H1 (cell line): ENCODE results near the gene FAM161A. TPM values are rescaled to one million over a fixed set of nuclear protein-coding genes. Genes with fewer than 3 reads are reported as not detected.

ENCODE experiments used
- CTCF ChIA-PET: fragments of 300-600 bp; sonication (Branson Sonifier 250); formaldehyde crosslinking; loops from one replicate; lab custom pipeline; 2021; ENCODE audit not compliant: partially characterized antibody; lab: Charles Lee
- POLR2A ChIA-PET: fragments of 300-600 bp; sonication (Branson Sonifier 250); formaldehyde crosslinking; loops from one replicate; lab custom pipeline; 2021; ENCODE audit warnings: inconsistent platforms; ENCODE audit not compliant: partially characterized antibody; lab: Charles Lee
- DNase-seq, 2 experiments: peaks; one replicate each; pipeline versions ENCODE4 v3.0.0 to v3.0.0-alpha.2; 2010 to 2022; ENCODE audit warnings: low spot score in 2 of 2, low read depth in 1 of 2, mixed read lengths in 1 of 2
- FAIRE-seq: peaks from 2 replicates; lab custom pipeline; 2011; peaks lifted over from hg19 to GRCh38; lab: Jason Lieb, UNC
- H2AFZ ChIP-seq: 2 replicates; pipeline ENCODE4 v1.8.1; 2012; ENCODE audit warnings: low read length, inconsistent platforms
- H2AK5ac ChIP-seq: 2 replicates; pipeline ENCODE4 v1.6.1; 2013; ENCODE audit warnings: low read depth, low read length
- H2BK120ac ChIP-seq: replicated peaks from 2 replicates; pipeline ENCODE3; 2013; ENCODE audit warnings: low read depth, low read length, inconsistent platforms
- H2BK12ac ChIP-seq: 2 replicates; pipeline ENCODE4 v1.6.1; 2013; ENCODE audit warnings: low read depth, low read length
- H2BK15ac ChIP-seq: 2 replicates; pipeline ENCODE4 v1.6.1; 2013; ENCODE audit warnings: low read length
- H2BK20ac ChIP-seq: 2 replicates; pipeline ENCODE4 v1.6.1; 2013; ENCODE audit warnings: low read length
- H2BK5ac ChIP-seq: 2 replicates; pipeline ENCODE4 v1.6.1; 2013; ENCODE audit warnings: low read depth, low read length
- H3K14ac ChIP-seq: 2 replicates; pipeline ENCODE4 v1.6.1; 2013; ENCODE audit warnings: inconsistent platforms; ENCODE audit not compliant: insufficient read length
- H3K18ac ChIP-seq: 2 replicates; pipeline ENCODE4 v1.6.1; 2013; ENCODE audit warnings: low read length; ENCODE audit errors: extremely low read depth
- H3K23ac ChIP-seq: 2 replicates; pipeline ENCODE4 v1.6.1; 2013; ENCODE audit warnings: inconsistent platforms; ENCODE audit not compliant: insufficient read length
- H3K23me2 ChIP-seq: 2 replicates; pipeline ENCODE4 v1.6.1; 2013; ENCODE audit warnings: low read depth, low read length
- H3K27ac ChIP-seq: 2 replicates; pipeline ENCODE4 v1.6.1; 2011; ENCODE audit warnings: low read depth, low read length, inconsistent platforms
- H3K27me3 ChIP-seq, 4 experiments: replicated peaks in 1 of 4; 1 replicate in 1 of 4; 2 replicates in 3 of 4; pipeline versions ENCODE4 v1.6.1 to v1.8.1; 2011 to 2013; ENCODE audit warnings: low read length in 3 of 4, mild to moderate bottlenecking in 3 of 4, inconsistent platforms in 2 of 4, mixed read lengths in 2 of 4, moderate library complexity in 1 of 4; ENCODE audit not compliant: control insufficient read depth in 3 of 4, insufficient read depth in 3 of 4; ENCODE audit errors: extremely low read depth in 1 of 4
- H3K36me3 ChIP-seq, 4 experiments: 2 replicates each; pipeline versions ENCODE4 v1.6.1 to v1.8.1; 2011 to 2013; ENCODE audit warnings: mild to moderate bottlenecking in 4 of 4, low read length in 3 of 4, moderate library complexity in 2 of 4, control low read depth in 1 of 4, inconsistent platforms in 1 of 4; ENCODE audit not compliant: insufficient read depth in 4 of 4, control insufficient read depth in 2 of 4
- H3K4ac ChIP-seq: replicated peaks from 2 replicates; pipeline ENCODE3; 2013; ENCODE audit warnings: low read length, low read depth, mixed read lengths, inconsistent platforms; ENCODE audit not compliant: insufficient read length
- H3K4me1 ChIP-seq, 4 experiments: replicated peaks in 1 of 4; 1 replicate in 1 of 4; 2 replicates in 3 of 4; pipeline versions ENCODE4 v1.6.1 to v1.8.1; 2011 to 2013; ENCODE audit warnings: low read length in 3 of 4, inconsistent platforms in 2 of 4, mixed read lengths in 1 of 4; ENCODE audit not compliant: insufficient read depth in 4 of 4, control insufficient read depth in 3 of 4
- H3K4me2 ChIP-seq, 2 experiments: 2 replicates each; pipeline versions ENCODE4 v1.6.1 to v1.8.1; 2011 to 2013; ENCODE audit warnings: low read depth in 2 of 2, low read length in 2 of 2, control low read depth in 1 of 2, inconsistent platforms in 1 of 2, mild to moderate bottlenecking in 1 of 2; ENCODE audit not compliant: insufficient read depth in 1 of 2
- H3K4me3 ChIP-seq, 4 experiments: fragments of 200-600, 300-600 bp in 1 of 4; sonication (generic), shearing (Covaris generic), sonication (Bioruptor Twin) in 1 of 4; 2 replicates each; pipeline versions ENCODE4 v1.5.1 to v1.8.1; 2011 to 2016; ENCODE audit warnings: low read length in 4 of 4, low read depth in 3 of 4, control low read depth in 2 of 4, inconsistent platforms in 2 of 4, mild to moderate bottlenecking in 2 of 4, mixed read lengths in 1 of 4, moderate library complexity in 1 of 4; ENCODE audit not compliant: insufficient read depth in 2 of 4; ENCODE audit errors: extremely low read depth in 1 of 4
- H3K56ac ChIP-seq: replicated peaks from 2 replicates; pipeline ENCODE3; 2013; ENCODE audit warnings: low read depth, mild to moderate bottlenecking, mixed read lengths, low read length, inconsistent platforms; ENCODE audit not compliant: insufficient read length
- H3K79me1 ChIP-seq: 2 replicates; pipeline ENCODE4 v1.6.1; 2013; ENCODE audit warnings: low read depth, low read length, control low read depth
- H3K79me2 ChIP-seq, 2 experiments: 2 replicates each; pipeline versions ENCODE4 v1.6.1 to v1.8.1; 2012 to 2013; ENCODE audit warnings: low read length in 2 of 2, mild to moderate bottlenecking in 2 of 2, inconsistent platforms in 1 of 2; ENCODE audit not compliant: insufficient read depth in 2 of 2, control insufficient read depth in 1 of 2
- H3K9ac ChIP-seq, 4 experiments: replicated peaks in 1 of 4; 1 replicate in 1 of 4; 2 replicates in 3 of 4; pipeline versions ENCODE4 v1.6.1 to v1.8.1; 2011 to 2013; ENCODE audit warnings: low read depth in 3 of 4, low read length in 3 of 4, control low read depth in 2 of 4, mild to moderate bottlenecking in 2 of 4, moderate library complexity in 2 of 4, inconsistent platforms in 1 of 4; ENCODE audit errors: extremely low read depth in 1 of 4
- H3K9me3 ChIP-seq, 2 experiments: 2 replicates each; pipeline versions ENCODE4 v1.6.1 to v1.8.1; 2012 to 2013; ENCODE audit warnings: mild to moderate bottlenecking in 2 of 2, moderate library complexity in 2 of 2, control low read depth in 1 of 2, inconsistent platforms in 1 of 2, low read depth in 1 of 2, low read length in 1 of 2, mixed read lengths in 1 of 2; ENCODE audit not compliant: insufficient read depth in 2 of 2
- H4K20me1 ChIP-seq, 2 experiments: replicated peaks in 1 of 2; 2 replicates each; pipeline versions ENCODE3 to v1.8.1; 2011 to 2013; ENCODE audit warnings: inconsistent platforms in 2 of 2, low read length in 2 of 2, mild to moderate bottlenecking in 1 of 2; ENCODE audit not compliant: insufficient read depth in 2 of 2, control insufficient read depth in 1 of 2
- H4K5ac ChIP-seq: 2 replicates; pipeline ENCODE4 v1.6.1; 2013; ENCODE audit warnings: low read length, low read depth, mixed read lengths, inconsistent platforms; ENCODE audit not compliant: insufficient read length
- H4K8ac ChIP-seq: 2 replicates; pipeline ENCODE4 v1.8.0; 2013; ENCODE audit warnings: mild to moderate bottlenecking, moderate library complexity, low read length, inconsistent platforms; ENCODE audit not compliant: insufficient read depth; ENCODE audit errors: extremely low read depth
- H4K91ac ChIP-seq: replicated peaks from 2 replicates; pipeline ENCODE3; 2013; ENCODE audit warnings: low read length, mixed read lengths, inconsistent platforms; ENCODE audit not compliant: insufficient read length
- ASH2L ChIP-seq: fragments of 200-600, 300-600 bp; sonication (generic); IDR thresholded peaks from one replicate; pipeline ENCODE4 v1.7.1; 2017; ENCODE audit warnings: low read length
- CHD2 ChIP-seq: IDR thresholded peaks from 2 replicates; pipeline ENCODE4 v1.6.1; 2012; ENCODE audit warnings: low read length, improper control_type of control experiment
- KDM1A ChIP-seq: fragments of 200-600, 300-600 bp; sonication (generic); IDR thresholded peaks from 2 replicates; pipeline ENCODE4 v1.7.1; 2016; ENCODE audit warnings: mild to moderate bottlenecking, low read length, borderline replicate concordance
- SAP30 ChIP-seq: fragments of 300-600 bp; sonication (generic); IDR thresholded peaks from 2 replicates; pipeline ENCODE4 v1.7.1; 2012; ENCODE audit warnings: low read length, moderate library complexity, mild to moderate bottlenecking, inconsistent platforms; ENCODE audit not compliant: insufficient read depth, insufficient replicate concordance
- SIN3A ChIP-seq, 2 experiments: IDR thresholded peaks in 1 of 2; conservative IDR thresholded peaks in 1 of 2; 2 replicates each; pipeline ENCODE4 v1.6.1; 2011 to 2012; ENCODE audit warnings: low read length in 2 of 2, improper control_type of control experiment in 1 of 2, low read depth in 1 of 2, mild to moderate bottlenecking in 1 of 2
- SRF ChIP-seq: IDR thresholded peaks from 2 replicates; pipeline ENCODE4 v1.6.1; 2011; ENCODE audit warnings: mild to moderate bottlenecking, low read depth, low read length, moderate library complexity
- ZNF274 ChIP-seq: IDR thresholded peaks from 2 replicates; pipeline ENCODE4 v1.7.0; 2012; ENCODE audit warnings: low read length, borderline replicate concordance; ENCODE audit errors: extremely low read depth
- WGBS, 2 experiments: shearing (Covaris generic) in 1 of 2; methylation state at CpG; one replicate each; pipeline versions ENCODE4 v1.1.6 to v1.1.7; 2013 to 2015; ENCODE audit warnings: low lambda C conversion rate in 2 of 2, mixed read lengths in 2 of 2, inconsistent platforms in 1 of 2, low coverage in 1 of 2, missing lambda C conversion rate in 1 of 2; ENCODE audit not compliant: insufficient replicate concordance in 2 of 2, insufficient coverage in 1 of 2, insufficient read length in 1 of 2; ENCODE audit errors: extremely low coverage in 1 of 2, missing lambda C conversion rate in 1 of 2; 5-methylcytosine and 5-hydroxymethylcytosine counted together
- polyA plus RNA-seq, 7 experiments: library from polyadenylated mRNA; depleted of rRNA in 3 of 7; stranded (reverse) in 5 of 7; unstranded in 2 of 7; fragments of >200 nt in 5 of 7; fragments of 200-250 nt in 2 of 7; gene quantifications; 1 replicate in 5 of 7; 2 replicates in 1 of 7; 4 replicates in 1 of 7; pipeline versions ENCODE4 v1.2.1 to v1.2.3, GENCODE V29; 2011 to 2013; ENCODE audit warnings: missing spikeins in 2 of 7, mixed read lengths in 2 of 7
- total RNA-seq: library from RNA; stranded (reverse); fragmentation: NEBNext Ultra II Directional; extraction: Animal tissue kit (Norgen Biotek cat#: 25700); gene quantifications from 2 replicates; pipeline ENCODE4 v1.2.1, GENCODE V29; 2021
- TF ChIP-seq, protein P1 (sequence below): IDR thresholded peaks from 2 replicates; pipeline ENCODE4 v1.6.1; 2011; ENCODE audit warnings: low read depth, mild to moderate bottlenecking, low read length; ENCODE audit not compliant: insufficient read depth

The FAM161A gene
- total and polyA plus RNA-seq, 2 of the 8 experiments (the other 6 are each of a cell fraction or from before 2014, with no cell fraction given), result 1.6 to 9.7 TPM

DNA sequence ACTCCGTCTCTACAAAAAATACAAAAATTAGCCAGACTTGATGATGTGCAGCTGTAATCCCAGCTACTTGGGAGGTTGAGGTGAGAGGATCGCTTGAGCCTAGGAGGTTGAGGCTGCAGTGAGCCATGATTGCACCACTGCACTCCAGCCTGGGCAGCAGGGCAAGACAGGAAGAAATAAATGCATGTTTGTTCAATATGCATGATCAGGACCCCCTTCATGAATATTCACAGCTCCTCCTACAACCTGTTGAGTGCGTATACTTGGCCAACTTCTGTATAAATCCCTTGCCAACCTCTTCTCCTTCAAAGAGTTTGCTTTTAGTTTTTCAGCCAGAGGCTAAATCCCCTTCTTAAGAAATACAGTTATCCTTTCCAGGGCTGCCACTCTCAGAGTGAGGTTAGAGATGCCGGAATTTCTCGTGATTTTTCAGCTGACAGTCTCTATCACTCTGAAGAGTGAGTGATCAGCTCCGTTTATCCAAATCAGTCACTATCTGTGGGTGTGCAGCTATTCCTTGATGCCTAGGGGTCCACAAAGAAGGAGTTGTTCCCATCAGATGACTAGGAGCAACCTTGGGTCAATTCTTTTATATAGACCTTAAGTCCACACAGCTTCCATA lies 39.2 kb downstream of the FAM161A start:
- Histone ChIP-seq H3K56ac (no peak overlapping the region), H2BK5ac (no peak overlapping the region), H2BK15ac (no peak overlapping the region), H2AFZ (no peak overlapping the region), H3K23me2 (no peaks in the 10 kb centered on the region), H3K9ac (no peak overlapping the region), H3K79me1 (no peaks in the 10 kb centered on the region), H3K4me3 (no peak overlapping the region), H3K23ac (no peak overlapping the region), H2BK12ac (no peak overlapping the region), H4K8ac (no peak overlapping the region), H3K14ac (no peak overlapping the region), H3K4ac (no peak overlapping the region), H4K20me1 (no peaks in the 10 kb centered on the region), H3K4me2 (no peak overlapping the region), H3K27ac (no peak overlapping the region), H2BK120ac (no peak overlapping the region), H4K5ac (no peak overlapping the region), H2AK5ac (no peak overlapping the region), H4K91ac (no peak overlapping the region), H3K36me3 (no peaks in the 10 kb centered on the region), H2BK20ac (no peak overlapping the region), H3K9me3 (no peaks in the 10 kb centered on the region), H3K27me3 (no peaks in the 10 kb centered on the region), H3K79me2 (no peaks in the 10 kb centered on the region), H3K18ac (no peak overlapping the region), H3K4me1 (no peaks in the 10 kb centered on the region)
- DNase-seq (no peak), FAIRE-seq (no peak)
- POLR2A ChIA-PET, result no interaction called here
- TF ChIP-seq SAP30 (no peak), KDM1A (no peak), SIN3A (conservative IDR thresholded peaks at IDR 0.05 in 1 of 2, IDR thresholded peaks at IDR 0.05 in 1 of 2; ENCODE audit: low read depth in 1 of 2, low read length in 2 of 2) (no peak), ZNF274 (no peak), CHD2 (no peak), SRF (no peak), ASH2L (no peak)
- TF ChIP-seq, protein P1, sequence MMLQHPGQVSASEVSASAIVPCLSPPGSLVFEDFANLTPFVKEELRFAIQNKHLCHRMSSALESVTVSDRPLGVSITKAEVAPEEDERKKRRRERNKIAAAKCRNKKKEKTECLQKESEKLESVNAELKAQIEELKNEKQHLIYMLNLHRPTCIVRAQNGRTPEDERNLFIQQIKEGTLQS, result no peak
- WGBS, 2 experiments, result 82% methylated on average over 6 of the region's 6 CpGs; no CpG with 5 or more reads in 1 of the 2 experiments
- CTCF ChIA-PET, result interaction anchor here (1.4 to 2.1 kb wide), 2 partner anchors 22 to 156 kb away, joined by 4 to 5 read pairs; no protein-coding TSS in a partner anchor
